Measurements from ENCODE around the gene NOS2. TPM values are rescaled to one million over a fixed set of nuclear protein-coding genes. Genes with fewer than 3 reads are reported as not detected.

Gene NOS2
- total RNA-seq, 3 donors from 2014 or later (not counting 1 experiment from before 2014, with no cell fraction given), result 0.19 to 0.20 TPM; not detected in 1

- no peak for ATAC-seq
- Histone ChIP-seq H3K4me1 (ENCODE audit: control insufficient read depth, insufficient read depth, low read length) (peaks cover 3% of the 10 kb centered on the region), H3K27ac (ENCODE audit: low read length) (no peak overlapping the region), H3K36me3 (ENCODE audit: control insufficient read depth, insufficient read depth, low read length) (no peaks in the 10 kb centered on the region), H3K27me3 (ENCODE audit: control insufficient read depth, insufficient read depth, low read length) (peaks cover 5% of the 10 kb centered on the region), H3K4me3 (ENCODE audit: low read length) (no peak overlapping the region), H3K9me3 (ENCODE audit: control insufficient read depth, insufficient read depth, low read length) (no peaks in the 10 kb centered on the region)
- Mint-ChIP-seq H3K27me3 (ENCODE audit: low read depth in 2 of 2) (peaks cover 24 to 35% of the 10 kb centered on the region in 2 donors), H3K36me3 (no peaks in the 10 kb centered on the region), H3K4me3 (no peak overlapping the region), H3K4me1 (peaks cover 5 to 7% of the 10 kb centered on the region in 2 donors), H3K9me3 (no peaks in the 10 kb centered on the region), H3K27ac (peak overlapping the region in 1 of 2 donors; percentile 25)
- no peak for DNase-seq
- no peak for TF ChIP-seq CTCF (IDR thresholded peaks at IDR 0.05)
- intact Hi-C loops (cut with micrococcal nuclease), result no loop called here
- 82% methylated on average over 8 of the region's 9 CpGs for WGBS (ENCODE audit: insufficient coverage)
These were observed 2.8 kb downstream of the NOS2 start for GRCh38 chr17:27797390-27798091.

- H3K27me3 Mint-ChIP-seq (ENCODE audit: low read depth in 2 of 2), result peaks cover 36 to 45% of the 10 kb centered on the region in 2 donors
These were observed 6.3 kb downstream of the NOS2 start for GRCh38 chr17:27793906-27794569.

GRCh38 chr17:27793168-27793905 lies 7.0 kb downstream of the NOS2 start:
- Mint-ChIP-seq H3K4me1 (peaks cover 5 to 7% of the 10 kb centered on the region in 2 donors), H3K9me3 (no peaks in the 10 kb centered on the region), H3K27me3 (ENCODE audit: low read depth in 2 of 2) (peaks cover 38 to 45% of the 10 kb centered on the region in 2 donors), H3K27ac (no peak overlapping the region), H3K4me3 (peak overlapping the region; percentile 47), H3K36me3 (no peaks in the 10 kb centered on the region)
- Histone ChIP-seq H3K4me3 (ENCODE audit: low read length) (no peak overlapping the region), H3K27ac (ENCODE audit: low read length) (no peak overlapping the region), H3K36me3 (ENCODE audit: control insufficient read depth, insufficient read depth, low read length) (no peaks in the 10 kb centered on the region), H3K4me1 (ENCODE audit: control insufficient read depth, insufficient read depth, low read length) (peaks cover 3% of the 10 kb centered on the region), H3K27me3 (ENCODE audit: control insufficient read depth, insufficient read depth, low read length) (peaks cover 5% of the 10 kb centered on the region), H3K9me3 (ENCODE audit: control insufficient read depth, insufficient read depth, low read length) (no peaks in the 10 kb centered on the region)
- peak in 1 of 2 donors; percentile 14 for DNase-seq
- WGBS (ENCODE audit: insufficient coverage), result 6% methylated on average over 57 of the region's 58 CpGs
- ATAC-seq, result peak in 1 of 3 donors; percentile 49
- intact Hi-C loops (cut with micrococcal nuclease), result no loop called here
- TF ChIP-seq CTCF (IDR thresholded peaks at IDR 0.05), result no peak

More at GRCh38 chr17:27793906-27794569, 6.3 kb downstream of the NOS2 start:
- TF ChIP-seq CTCF (IDR thresholded peaks at IDR 0.05), result no peak
- H3K4me3 ChIP-seq (ENCODE audit: low read length), result no peak overlapping the region
- H3K36me3 Mint-ChIP-seq, result no peaks in the 10 kb centered on the region
- no peak overlapping the region for H3K27ac ChIP-seq (ENCODE audit: low read length)
- H3K4me3 Mint-ChIP-seq, result peak overlapping the region; percentile 47
- H3K36me3 ChIP-seq (ENCODE audit: control insufficient read depth, insufficient read depth, low read length), result no peaks in the 10 kb centered on the region
- peaks cover 5% of the 10 kb centered on the region for H3K27me3 ChIP-seq (ENCODE audit: control insufficient read depth, insufficient read depth, low read length)
- peaks cover 5 to 7% of the 10 kb centered on the region in 2 donors for H3K4me1 Mint-ChIP-seq
- ATAC-seq, result no peak
- intact Hi-C loops (cut with micrococcal nuclease), result no loop called here
- DNase-seq, result no peak
- 38% methylated on average over 18 of the region's 19 CpGs for WGBS (ENCODE audit: insufficient coverage)
- peaks cover 3% of the 10 kb centered on the region for H3K4me1 ChIP-seq (ENCODE audit: control insufficient read depth, insufficient read depth, low read length)
- H3K9me3 ChIP-seq (ENCODE audit: control insufficient read depth, insufficient read depth, low read length), result no peaks in the 10 kb centered on the region
- no peak overlapping the region for H3K27ac Mint-ChIP-seq
- H3K9me3 Mint-ChIP-seq, result no peaks in the 10 kb centered on the region

All from natural killer cell (primary cell).